Measurements from ENCODE around the gene ZC3H12A.

ZC3H12A gene

DNA sequence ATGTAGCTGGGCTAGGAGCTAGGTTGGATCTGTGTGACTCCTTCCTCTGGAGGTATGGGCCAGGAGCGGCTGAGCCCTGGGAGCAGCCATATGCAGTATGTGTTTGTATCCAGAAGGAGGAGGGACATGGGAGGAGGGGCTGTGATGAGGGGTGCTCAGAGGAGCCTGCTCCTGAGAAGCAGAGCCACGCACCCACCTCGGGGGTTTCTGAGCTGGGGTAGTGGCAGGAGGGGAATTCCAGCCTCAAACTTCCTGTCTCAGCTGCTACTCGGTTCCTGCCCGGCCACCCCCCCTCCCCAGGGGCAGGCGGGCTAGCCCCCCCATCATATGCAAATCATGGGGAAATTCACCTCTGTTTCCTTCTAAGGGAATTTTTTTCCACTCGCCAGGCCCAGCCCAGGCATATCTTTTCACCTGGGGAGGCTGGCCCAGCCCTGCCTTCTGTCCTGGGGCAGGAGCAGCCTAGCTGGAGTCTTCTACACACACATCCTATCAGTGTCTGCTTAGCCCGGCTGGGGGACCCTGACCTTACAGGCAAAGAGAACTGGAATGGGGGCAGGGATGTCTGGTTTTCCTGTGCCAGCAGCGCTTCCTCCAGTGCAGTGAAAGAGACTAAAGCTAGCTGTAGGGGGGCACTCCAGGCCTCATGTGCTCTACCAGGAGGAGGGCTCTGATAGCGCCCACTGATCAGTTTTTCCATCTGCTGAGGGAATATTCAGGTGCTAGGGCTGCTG, 3.0 kb downstream of the ZC3H12A start:
- TF ChIP-seq, protein P1, sequence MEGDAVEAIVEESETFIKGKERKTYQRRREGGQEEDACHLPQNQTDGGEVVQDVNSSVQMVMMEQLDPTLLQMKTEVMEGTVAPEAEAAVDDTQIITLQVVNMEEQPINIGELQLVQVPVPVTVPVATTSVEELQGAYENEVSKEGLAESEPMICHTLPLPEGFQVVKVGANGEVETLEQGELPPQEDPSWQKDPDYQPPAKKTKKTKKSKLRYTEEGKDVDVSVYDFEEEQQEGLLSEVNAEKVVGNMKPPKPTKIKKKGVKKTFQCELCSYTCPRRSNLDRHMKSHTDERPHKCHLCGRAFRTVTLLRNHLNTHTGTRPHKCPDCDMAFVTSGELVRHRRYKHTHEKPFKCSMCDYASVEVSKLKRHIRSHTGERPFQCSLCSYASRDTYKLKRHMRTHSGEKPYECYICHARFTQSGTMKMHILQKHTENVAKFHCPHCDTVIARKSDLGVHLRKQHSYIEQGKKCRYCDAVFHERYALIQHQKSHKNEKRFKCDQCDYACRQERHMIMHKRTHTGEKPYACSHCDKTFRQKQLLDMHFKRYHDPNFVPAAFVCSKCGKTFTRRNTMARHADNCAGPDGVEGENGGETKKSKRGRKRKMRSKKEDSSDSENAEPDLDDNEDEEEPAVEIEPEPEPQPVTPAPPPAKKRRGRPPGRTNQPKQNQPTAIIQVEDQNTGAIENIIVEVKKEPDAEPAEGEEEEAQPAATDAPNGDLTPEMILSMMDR (IDR thresholded peaks at IDR 0.05) = no peak

DNA sequence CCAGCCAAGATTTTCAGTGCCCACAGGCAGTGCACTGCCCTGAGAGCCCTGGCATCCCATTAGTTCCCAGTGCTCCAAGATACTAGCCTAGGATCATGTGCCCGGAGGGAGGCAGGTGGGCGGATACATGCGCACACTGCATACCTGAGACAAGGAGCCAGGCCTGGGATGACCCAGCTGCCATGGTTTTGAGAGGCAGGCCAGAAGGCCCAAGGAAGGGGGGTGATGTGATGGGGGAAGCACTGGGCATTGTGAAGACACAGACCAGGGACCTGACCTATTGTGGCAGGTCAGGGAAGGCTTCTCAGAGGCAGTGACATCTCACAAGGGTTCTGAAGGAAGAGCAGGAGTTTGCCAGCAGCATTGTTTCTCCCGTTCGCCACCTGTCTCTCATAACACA, 3.6 kb downstream of the ZC3H12A start:
- TF ChIP-seq, protein P1 (IDR thresholded peaks at IDR 0.05) = no peak

DNA sequence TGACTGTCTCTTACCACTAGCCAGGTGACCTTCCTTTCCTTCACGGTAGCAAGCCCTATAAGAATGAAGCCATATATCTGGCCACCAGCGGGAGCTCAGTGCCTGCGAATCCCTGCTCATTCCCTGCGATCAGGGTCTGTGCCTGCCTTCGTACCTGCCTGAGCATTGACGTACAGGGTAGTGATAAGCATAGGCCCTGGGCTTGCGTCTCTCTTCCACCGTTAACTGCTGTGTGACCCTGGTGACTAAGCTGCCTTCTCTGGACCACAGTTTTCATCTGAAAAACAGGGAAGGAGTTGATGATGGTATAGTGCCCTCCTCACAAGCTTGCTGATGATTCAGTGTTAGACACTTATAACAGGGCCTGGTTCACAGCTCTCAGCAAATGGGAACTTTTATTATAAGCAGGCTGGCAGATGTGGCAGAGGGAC, 4.1 kb downstream of the ZC3H12A start:
- TF ChIP-seq, protein P1 (IDR thresholded peaks at IDR 0.05) = no peak

DNA sequence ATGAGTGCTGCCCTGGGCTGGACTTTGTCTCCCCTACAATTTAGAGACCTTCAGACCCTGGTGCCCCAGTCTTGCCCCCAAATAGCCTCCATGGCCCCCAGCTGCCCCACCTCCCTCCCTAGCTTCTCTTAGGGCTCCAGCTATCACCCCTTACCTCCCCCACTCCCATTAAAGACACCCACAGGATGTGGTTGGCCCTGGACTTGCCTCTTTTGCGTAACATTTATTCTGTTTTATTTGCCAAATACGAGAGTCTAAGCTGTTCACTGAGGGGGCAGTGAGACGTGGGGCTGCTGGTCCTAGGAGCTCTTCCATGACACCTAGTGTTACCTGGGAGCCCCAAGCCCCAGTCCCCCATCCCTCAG, 4.5 kb downstream of the ZC3H12A start:
- TF ChIP-seq, protein P1 (IDR thresholded peaks at IDR 0.05) = no peak

DNA sequence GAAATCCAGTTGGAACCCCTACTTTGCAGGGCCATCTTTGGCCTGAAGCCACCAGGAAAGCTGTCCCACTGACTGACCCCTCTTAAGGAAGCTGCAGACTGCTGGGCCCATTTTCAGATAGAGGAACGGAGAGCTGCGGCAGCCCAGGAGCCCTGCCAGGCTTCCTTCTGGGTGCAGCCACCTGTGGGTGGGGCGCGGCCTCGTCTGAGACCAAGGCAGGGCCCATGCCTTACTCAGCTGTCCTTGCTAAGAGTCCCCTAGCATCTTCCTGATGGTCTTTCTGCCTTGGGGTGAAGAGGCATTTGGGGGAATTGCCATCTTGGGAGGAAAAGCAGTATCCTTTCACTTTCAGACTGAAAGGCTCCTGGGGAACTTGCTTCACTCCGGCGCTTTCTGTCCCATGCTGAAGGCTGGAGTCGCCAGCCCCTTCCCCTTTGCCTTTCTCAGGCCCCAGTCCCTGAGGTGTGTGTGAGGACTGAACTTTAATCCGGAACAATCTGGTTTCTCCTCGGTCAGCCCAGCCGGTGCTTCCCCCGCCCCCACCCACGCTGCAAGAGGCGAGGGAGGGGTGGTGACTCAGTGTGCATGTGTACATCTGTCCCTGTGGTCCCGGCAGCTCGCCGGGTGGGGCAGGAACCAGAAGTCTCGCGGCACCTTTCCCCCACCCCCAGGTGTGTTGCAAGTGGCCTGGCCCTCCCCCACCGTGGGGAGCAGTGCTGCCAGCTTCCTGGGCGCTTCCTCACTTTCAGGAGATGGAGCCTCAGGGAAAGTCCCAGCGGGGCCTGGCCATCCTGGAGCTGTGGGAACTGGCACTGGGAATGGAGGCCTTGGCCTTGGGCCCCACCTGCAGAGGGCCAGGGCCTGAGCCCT, 5.1 kb downstream of the ZC3H12A start:
- TF ChIP-seq, protein P1 (IDR thresholded peaks at IDR 0.05) = no peak

DNA sequence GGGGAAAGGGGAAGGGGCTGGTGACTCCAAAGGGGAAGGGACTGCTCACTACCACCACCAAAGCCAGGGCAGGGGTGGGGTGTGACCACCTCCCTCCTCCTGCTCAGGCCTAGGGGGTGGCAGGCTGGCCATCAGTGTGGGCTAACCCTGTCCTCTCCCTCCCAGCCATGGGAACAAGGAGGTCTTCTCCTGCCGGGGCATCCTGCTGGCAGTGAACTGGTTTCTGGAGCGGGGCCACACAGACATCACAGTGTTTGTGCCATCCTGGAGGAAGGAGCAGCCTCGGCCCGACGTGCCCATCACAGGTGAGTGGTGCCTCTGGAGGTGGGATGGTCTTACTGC, 5.7 kb downstream of the ZC3H12A start:
- TF ChIP-seq, protein P1 (IDR thresholded peaks at IDR 0.05) = no peak

DNA sequence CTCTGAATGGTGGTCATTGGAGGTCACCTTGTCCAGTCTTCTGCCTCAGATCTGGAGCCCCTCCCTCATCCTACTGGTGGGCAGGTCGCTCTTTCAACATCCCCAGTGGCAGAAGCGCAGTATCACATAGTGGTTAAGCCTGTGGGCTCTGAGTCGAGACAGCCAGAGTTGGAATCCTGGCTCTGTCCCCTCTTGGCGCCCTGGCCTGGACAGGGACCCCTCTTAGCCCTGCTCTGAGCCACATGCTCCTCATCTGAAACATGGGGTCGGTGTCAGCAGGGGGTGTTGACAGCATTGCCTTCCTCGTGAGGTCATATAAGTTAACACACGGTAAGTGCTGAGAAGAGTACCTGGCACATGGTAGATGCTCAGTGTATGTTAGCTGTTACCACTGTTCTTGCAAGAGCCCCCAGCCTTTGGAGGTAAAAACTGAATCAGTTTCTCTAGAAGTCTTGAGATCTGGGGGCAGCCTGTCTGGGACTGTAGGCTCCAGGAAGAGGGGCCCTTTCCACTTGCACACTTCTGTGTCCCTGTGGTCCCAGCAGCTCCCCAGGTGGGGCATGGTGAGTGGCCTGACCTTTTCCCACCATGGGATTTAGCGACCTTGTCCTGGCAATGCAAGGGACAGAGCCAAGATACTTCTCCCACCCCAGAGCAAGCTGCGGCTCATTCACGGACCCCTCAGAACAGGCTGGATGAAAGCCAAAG, 6.4 kb downstream of the ZC3H12A start:
- TF ChIP-seq, protein P1 (IDR thresholded peaks at IDR 0.05) = no peak
